GM19372 (cell line): ENCODE measurements around the gene LYRM4.

Experiments
- ATAC-seq: cut with Tn5 transposase; IDR thresholded peaks from one replicate; pipeline ENCODE4 v1.9.1; 2021; ENCODE audit warnings: mild to moderate bottlenecking, low read depth, moderate library complexity; ENCODE audit not compliant: unreplicated experiment

LYRM4 gene

DNA sequence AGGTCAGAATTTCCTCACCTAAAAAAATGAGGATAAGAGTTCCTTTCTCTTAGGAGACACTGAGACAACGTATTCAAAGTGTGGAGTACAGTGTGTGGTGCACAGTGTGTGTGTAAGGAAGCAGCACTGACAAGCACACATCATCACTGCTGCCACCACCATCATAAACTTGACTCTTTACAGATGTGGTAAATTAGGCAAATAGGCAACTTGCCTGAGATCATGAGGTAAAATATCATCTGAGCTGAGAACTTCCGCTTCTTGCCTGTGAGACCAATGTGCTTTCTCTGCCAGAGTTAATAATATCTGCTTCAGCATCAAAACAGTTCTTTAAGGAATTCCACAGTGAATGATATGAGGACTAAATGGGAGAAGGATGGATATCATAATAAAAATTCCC, 52.7 kb downstream of the LYRM4 start:
- no peak for ATAC-seq

DNA sequence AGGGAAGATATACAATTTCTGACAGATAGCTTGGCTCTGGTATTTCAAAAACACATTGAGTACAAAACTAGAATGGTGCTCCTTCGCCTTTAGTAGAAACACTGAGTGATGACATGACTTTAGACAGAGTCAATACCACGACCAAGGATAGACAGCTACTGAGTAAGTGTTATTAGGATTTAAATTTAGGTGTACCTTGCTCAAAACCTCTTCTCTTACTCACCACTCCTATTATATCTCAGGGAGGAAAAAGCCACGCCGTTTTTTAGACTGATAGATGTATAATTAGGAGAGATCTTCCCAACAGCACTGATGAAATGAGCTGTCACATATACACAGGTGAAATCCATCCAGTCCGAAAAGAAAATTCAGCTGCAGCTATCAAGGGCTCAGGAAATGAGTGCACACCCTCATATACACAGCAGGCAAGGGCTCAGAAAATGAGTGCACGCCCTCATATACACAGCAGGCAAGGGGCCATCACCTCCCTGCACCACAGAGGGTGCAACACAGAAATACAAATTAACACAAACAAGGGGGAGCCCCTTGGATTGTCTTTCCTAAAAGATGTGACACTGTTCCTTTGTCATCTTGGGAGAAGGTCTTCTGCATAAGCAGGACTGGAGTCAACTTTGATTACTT, 53.7 kb downstream of the LYRM4 start:
- ATAC-seq, result no peak

DNA sequence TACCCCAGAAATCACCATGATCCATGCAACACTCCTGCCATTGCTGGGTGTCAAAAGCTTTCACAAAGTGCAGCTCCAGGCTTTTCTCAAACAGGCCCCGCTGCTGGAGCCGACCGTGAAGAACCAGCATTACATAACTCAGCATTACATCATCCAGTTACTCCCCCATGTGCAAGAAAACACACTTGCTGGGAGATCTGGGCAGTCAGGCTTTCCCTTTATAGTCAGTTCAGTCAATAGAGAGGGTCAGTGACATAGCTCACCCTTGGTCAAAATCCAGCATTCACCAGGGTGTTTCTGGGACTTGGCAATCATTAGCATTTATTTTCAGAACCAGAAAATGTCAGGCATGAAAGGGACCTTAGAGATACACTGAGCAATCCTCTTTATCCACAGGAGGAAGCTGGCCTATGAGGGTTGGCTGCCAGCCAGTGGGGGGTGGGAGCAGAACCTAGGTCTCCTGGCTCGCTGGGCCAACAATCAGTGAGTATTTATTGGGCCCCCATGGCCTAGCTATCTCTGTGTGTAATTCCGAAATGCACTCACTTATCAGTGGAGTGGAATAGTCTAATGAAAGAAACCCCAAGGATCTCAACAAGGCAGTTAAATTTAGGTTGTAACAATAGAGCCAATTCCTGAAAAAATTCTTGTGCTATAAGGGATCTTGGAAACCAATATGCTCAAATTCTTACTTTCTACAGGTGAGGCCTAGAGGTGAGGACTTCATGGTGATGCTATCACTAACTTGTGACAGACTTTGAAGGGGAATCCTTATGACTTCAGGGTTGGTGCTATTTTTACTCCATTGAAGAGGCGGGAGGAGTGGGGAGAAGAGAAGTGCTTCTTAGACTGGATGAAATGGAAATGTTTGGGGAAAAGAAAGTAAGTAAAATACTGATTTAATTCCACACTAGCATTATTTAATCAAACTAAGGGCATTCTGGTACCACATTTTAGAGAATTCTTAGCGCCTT, 54.6 kb downstream of the LYRM4 start:
- ATAC-seq, result no peak

DNA sequence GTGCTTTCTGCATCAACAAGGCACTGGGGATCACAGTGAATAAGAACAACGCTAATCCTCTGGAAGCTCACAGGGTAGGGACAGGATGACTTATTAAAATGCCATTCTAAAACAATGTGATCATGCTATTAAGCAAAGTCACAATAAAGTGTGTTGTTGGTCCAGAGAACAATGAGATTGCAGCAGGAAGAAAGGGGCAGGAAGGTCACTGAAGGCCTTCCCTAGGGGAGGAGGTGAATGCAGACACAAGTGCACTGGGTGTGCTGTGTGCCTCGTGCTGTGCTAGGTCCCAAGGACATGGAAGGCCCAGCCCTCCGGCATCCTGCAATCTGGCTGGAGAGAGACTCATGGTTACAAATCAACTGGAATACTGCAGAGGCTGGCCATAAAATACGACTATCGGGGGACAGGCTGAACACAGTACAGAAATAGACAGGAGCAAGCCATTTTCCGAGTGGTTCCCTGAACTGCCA, 55.7 kb downstream of the LYRM4 start:
- ATAC-seq, result no peak

DNA sequence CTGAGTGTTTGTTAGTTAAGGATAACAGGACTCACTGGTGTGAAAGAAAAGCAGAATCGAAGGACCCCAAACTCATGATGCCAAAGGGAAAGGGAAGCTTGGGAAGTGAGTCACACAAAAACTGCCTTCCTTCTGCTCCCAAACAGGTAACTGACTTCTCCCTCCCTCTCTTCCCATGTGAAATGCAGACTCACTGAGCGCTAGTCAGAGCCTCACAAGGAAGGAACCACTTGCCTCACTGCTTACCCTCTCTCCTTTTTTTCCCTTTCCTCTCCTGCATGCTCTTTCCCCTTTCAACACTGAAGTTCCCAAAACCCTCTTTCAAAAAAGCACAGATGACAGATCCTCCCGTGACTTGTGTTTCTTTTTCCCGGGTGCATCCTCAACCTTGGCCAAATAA, 56.4 kb downstream of the LYRM4 start:
- ATAC-seq, result no peak

DNA sequence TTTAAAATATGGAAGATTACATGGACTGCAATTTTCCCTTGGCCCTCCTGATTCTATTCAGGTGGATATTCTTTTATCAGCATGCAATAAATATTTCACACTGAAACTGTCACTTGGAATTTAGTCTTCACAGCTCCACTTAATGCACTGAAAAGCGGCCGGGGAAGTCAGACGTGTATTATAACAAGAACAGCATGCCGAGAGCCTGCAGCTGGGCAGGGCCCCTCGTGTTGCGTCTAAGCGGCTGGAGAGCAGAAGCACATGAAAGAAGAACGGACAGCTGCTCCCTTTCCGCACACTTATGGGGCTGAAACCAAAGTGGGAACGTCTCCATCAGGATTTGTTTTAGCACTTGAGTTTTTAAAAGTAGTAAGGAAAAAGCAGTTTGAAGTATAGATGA, 57.2 kb downstream of the LYRM4 start:
- no peak for ATAC-seq

DNA sequence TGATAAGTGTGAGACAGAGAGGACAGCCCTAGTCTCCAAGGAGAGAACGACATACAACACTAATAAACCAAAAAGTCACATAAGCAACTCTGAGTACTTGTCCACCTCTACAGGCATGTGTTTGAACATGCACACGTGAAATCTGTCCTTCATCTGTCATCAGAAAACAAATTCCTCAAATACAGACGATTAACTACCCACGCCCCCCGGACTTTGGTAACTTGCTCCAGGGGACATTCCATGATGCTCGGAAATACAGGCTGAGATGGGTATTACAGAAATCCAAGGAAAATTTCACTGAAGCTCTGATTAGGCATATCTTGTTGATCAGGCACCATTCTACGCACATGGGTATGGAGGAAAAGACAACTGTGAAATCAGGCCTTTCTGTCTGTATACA, 57.8 kb downstream of the LYRM4 start:
- ATAC-seq, result no peak

DNA sequence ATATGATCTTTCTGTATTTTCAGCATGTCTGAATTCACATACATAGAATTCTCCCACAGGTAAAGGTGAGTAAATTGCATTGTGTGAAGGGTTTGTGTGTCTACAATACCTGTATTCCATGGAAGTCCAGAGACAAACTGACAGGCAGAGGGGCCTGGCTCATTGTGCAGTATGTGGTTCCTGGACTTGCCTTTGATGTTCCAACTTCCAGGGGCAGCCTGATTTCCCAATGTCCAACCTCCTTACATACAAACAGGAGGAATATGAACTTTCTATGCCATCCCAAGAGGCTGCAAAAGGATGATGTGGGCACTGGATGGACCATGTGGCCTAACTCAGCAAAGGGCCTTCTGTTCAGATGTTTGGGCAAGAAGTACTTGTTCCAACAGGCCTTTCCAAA, 58.5 kb downstream of the LYRM4 start:
- ATAC-seq, result no peak

- ATAC-seq, result no peak
Measured at GRCh38 chr6:5201271-5201670, 59.5 kb downstream of the LYRM4 start.

DNA sequence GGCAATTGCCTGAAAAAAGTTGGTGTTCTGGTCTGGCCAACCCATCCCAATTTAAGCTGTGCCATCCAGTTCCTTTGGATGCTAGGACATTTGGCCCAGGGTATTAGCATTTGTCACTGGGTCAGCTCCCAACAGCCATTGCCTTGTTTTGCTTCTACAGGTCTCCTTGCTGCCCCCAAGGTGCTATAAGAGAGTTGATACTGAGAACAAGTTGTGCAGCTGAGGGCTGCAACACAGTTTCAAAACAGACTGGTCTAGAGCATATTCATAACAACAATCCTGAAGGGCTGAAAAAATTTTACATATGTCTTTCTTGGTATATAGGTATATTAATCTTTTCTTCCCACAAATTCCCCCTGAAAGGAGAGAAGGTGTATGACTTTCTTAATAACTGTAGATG, 61.0 kb downstream of the LYRM4 start:
- ATAC-seq, result no peak

DNA sequence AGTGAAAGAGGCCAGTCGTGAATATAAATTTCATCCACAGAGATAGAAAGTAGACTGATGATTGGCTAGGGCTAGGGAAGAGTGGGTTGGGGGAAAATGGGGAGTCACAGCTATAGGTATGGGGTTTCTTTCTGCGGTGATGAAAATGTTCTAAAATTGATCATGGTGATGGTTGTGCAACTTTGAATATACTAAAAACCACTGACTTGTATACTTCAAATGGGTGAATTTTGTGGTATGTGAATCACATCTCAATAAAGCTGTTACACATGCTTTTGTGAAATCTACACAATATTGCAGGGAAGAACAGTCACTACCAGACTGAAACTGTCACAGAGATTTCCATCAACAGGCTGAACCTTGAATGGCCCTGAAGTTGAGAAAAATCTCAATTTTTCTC, 61.5 kb downstream of the LYRM4 start:
- ATAC-seq, result no peak

DNA sequence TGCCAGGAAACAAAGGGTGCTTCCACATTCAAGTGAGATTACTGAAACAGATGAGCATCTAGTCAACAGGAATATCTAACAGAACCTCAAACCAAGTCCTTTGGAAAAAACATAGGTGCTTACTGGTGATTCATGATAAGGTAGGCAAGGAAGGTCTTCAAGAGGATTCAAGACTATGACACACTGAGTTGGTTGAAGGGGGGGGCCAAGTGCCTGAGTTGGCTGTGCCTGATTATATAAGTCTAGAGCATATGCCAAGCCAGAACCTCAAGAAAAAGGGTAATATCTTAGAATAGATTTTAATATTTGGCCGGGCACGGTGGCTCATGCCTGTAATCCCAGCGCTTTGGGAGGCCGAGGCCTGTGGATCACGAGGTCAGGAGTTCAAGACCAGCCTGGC, 63.7 kb downstream of the LYRM4 start:
- ATAC-seq, result no peak

- ATAC-seq, result no peak
Measured at GRCh38 chr6:5192135-5192794, 68.5 kb downstream of the LYRM4 start.

GRCh38 chr6:5191722-5192121, 69.0 kb downstream of the LYRM4 start:
- ATAC-seq, result no peak

DNA sequence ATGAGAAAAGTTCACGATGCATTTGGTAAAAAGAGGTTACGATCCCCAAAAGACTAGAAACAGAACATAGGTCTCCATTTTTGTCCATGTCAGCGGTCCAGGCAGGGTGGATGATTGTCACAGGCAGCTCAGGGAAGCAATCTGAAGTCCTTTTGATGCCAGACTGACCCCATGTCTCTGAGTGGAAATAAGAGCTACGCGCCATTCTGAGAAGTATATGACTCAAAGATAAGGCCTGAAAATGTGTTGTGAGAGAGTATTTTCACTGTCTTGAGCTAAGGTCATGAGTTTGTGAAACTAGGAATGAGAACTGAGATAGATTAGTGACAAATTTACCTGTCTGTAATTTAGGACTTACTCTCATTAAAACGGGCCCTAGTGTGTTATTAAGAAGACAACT, 69.5 kb downstream of the LYRM4 start:
- ATAC-seq, result no peak

- ATAC-seq, result no peak
Measured at GRCh38 chr6:5190507-5190906, 70.2 kb downstream of the LYRM4 start.

DNA sequence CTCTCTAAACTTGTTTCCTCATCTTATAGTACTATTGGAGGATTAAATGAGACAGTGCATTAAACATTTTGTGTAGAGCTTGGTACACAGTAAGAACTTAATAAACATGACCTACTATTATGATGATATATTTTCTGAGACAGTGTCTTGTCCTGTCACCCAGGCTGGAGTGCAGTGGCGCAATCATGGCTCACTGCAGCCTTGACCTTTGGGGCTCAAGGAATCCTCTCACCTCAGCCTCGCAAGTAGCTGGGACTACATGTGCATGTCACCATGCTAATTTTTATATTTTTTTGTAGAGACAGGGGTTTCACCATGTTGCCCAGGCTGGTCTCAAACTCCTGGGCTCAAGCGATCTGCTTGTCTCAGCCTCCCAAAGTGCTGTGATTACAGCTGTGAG, 72.1 kb downstream of the LYRM4 start:
- ATAC-seq, result no peak

DNA sequence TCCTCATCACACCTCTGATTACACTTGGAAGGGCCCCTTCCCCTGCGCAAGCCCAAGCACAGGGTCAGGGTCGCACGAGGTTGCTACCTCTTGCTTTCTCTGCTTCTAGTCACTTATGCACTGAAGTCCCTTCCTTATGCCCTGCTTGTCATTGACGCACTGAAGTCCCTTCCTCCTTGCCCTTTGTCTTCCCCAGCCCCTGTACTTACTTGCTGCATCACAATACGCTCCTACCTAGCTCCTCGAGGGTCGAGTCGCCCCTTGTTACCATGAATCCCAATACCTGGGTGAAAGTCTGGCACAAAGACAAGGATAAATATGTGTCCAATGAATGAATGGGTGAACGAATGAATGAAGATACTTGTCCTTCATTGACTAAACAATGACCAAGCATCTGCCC, 75.9 kb downstream of the LYRM4 start:
- no peak for ATAC-seq

DNA sequence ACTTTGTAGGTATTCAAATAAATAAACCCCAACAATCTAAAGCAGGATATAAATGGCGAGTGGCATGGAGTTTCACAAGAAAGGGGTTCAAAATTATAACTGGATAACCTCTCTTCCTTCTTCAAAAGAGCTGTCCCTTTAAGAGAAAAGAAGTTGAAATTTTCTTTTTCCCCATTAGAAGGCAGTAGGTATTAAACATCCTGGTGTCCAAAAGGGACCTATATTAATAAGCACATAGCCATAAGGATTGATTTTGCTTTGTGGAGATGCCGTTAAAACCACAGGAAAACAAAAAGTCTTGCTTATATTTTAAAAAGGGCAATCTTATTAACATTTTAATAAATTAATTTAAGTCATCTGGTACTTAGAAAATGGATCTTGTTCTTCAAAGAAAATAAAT, 76.5 kb downstream of the LYRM4 start:
- ATAC-seq, result no peak

DNA sequence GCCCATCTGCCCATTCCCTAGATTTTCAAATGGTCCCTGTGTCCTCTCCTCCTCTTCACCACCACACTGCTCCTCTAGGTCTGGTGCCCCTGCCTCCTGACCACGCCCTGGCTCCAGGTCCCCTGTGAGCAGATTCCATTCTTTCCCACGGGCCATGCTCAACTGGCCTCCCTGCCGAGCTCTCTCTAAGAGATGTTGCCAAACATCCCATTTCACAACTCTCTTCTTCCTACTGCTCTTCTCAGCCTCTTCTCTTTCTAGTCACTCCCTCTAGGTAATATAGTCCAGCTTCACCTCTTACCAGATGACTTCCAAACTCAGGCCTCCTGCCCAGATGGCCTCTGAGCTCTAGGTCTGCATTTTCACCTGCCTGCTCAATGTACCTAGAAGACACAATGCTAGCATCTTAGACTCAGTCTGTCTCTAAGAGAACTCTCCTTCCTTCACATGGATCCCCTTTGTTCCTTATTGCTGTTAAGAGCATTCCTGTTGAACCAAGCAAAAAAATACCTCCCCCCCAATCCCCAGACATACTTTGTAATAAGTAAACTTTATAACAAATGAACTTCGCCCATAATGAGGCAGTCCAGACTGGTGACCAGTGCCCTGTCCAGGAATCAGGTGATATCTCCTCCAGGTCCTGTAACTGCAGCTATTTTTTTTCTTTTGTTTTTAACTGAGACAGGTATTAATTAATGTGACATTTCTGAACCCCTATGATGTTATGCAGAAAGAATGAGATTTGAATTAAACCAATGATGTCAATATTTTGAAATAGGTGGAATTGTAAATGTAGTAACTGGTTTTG, 79.0 kb downstream of the LYRM4 start:
- no peak for ATAC-seq

DNA sequence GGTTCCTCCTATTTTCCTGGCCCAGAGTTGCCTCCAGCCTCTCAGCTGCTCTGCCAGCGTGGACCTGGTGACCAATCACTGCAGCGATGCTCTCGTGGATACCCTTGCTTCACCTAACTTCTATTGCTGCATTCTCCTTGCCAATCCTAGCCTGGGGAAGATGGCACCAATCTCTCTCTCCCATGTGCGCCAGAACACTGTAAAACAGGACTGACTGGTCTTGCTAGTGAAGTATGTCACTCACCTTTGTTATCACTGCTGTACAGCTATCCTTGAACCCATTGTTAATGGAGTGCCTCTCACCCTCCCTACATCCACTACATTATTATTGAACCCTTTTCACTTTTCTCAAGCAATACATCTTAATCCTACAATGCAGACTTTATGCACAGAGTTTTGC, 80.1 kb downstream of the LYRM4 start:
- ATAC-seq, result no peak
